ENCODE data around the gene RXFP1. TPM values are rescaled to one million over a fixed set of nuclear protein-coding genes. Genes with fewer than 3 reads are reported as not detected.
A peak's percentile ranks its signal among the peaks of the same experiment; 100 is the strongest.

RXFP1 gene
- 0.11 TPM in 1 of 2 replicates, not detected in the other for total RNA-seq
- not detected for polyA plus RNA-seq (2012)

- no peak for DNase-seq (ENCODE audit: low read depth)
Measured at GRCh38 chr4:158521484-158522088, at the start of gene RXFP1. Gene RXFP1, plus strand, starts transcription at chr4:158521882. Its CDS starts 95 bp downstream, at chr4:158521977.

DNA sequence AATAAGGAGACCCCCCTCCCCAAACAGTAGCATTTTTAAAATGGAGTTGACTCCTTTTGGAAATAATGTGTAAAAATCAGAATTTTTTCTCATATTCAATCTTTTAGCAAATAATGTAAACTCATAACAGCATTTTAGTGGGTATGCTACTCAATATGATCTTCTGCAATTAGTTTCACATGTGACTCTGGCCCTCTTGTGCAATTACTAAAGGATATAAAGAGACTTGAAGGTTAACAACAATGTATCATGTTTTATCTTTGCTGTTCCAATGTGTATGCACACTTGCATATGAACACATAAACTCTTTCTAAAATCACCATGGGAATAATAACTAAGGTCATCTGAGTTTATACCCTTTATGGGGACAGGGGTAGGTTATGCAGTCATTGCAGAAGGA lies 39.9 kb upstream of the RXFP1 start:
- DNase-seq (ENCODE audit: low read depth) = no peak

DNA sequence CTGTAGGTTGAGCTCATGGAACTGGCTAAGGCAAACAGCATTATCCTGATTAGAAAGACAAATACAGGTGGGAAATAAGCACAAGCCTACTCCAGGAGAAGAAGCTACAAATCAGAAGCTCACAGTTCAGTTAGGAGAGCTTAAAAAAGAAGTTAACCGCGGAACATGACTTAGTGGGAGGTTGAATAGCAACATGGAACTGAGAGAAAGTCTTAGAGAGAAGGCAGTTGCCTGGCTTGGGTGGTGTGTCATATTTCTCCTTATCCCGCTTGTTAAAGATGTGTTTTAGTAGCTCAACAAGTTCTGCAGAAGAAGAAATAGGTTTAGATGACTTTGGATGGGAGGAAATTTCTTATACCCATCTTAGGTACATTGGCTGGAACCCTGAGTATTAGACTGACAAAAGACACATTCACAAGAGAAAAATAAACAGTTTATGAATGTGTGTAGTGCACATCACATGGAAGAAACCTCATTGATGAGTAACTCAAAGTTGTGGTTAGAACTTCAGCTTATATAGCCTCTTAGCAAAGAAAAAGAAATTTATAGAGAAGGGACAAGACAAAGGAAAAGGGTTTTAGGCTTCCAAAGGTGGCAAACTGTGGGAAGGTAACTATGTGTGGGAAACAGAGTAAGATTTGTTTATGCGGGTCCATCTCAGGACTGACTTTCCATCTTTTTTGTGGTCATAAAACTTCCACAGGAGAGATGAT lies 37.4 kb upstream of the RXFP1 start:
- peak; percentile 19 for DNase-seq (ENCODE audit: low read depth)

GRCh38 chr4:158490629-158491028 lies 31.1 kb upstream of the RXFP1 start:
- no peak for DNase-seq (ENCODE audit: low read depth)

GRCh38 chr4:158492391-158492790 lies 29.3 kb upstream of the RXFP1 start:
- DNase-seq (ENCODE audit: low read depth) = no peak

GRCh38 chr4:158496030-158496741 lies 25.5 kb upstream of the RXFP1 start:
- peak; percentile 18 for DNase-seq (ENCODE audit: low read depth)

GRCh38 chr4:158500054-158500453 lies 21.6 kb upstream of the RXFP1 start:
- no peak for DNase-seq (ENCODE audit: low read depth)

DNA sequence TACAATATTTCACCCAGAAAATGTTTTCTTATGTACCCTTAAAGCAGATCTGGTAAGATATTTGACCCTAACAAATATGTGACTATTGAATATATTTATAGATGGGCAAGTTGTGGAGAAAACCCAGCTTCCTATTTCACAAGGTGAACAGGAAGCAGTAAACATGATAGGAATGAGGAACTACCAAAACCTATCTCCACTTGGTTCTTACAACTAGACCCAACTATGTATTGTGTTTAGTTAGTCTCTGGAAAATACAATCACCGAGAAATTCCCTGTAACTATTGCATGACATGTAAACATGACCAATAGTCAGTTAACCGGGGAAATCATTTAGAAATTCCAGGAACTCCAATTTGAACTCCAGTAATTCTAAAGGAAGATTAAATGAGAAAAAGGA lies 8.4 kb upstream of the RXFP1 start:
- DNase-seq (ENCODE audit: low read depth) = no peak

DNA sequence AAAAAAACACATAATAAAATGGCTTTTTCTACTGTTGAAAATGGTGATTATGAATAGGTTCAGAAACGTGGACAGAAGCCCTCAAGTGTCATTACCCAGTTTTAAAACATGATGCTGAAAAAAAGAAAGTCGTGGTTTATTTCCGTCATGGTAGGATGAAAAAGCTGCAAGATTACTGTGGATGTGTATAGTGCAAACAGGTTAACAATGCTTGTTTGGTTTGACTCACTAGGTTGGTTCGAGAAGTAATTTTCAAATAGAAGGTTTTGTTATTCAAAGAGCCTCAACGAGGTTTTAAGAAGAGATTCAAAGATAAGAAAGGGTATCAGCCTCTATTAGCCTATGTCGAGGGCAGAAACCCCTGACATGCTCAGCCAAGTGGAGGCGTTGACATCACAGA lies 2.5 kb upstream of the RXFP1 start:
- no peak for DNase-seq (ENCODE audit: low read depth)

DNA sequence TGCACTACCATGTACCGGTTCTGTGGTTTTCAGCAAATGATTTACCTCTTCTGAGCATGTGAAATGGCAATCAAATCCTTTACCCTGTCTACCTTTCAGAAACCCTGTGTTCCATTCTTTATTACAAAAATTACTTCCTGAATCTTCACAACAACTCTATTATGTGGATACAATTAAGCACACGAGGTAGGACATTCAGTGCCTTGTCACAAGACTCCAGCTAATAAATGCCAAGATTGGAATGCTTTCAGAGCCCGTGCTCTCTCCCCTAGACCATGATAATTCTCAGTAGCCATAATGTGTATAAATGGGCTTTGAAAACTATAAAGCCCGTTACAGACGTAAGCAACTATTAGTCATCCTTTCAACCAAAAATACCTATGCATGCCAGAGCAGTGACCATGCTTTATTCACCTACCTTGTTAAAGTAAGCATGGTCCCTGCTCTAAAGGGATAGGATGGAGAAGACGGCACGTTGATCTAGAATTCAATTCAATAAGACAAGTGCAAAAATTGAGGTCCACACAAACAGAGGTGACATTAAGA lies 2.4 kb downstream of the RXFP1 start:
- no peak for DNase-seq (ENCODE audit: low read depth)

DNA sequence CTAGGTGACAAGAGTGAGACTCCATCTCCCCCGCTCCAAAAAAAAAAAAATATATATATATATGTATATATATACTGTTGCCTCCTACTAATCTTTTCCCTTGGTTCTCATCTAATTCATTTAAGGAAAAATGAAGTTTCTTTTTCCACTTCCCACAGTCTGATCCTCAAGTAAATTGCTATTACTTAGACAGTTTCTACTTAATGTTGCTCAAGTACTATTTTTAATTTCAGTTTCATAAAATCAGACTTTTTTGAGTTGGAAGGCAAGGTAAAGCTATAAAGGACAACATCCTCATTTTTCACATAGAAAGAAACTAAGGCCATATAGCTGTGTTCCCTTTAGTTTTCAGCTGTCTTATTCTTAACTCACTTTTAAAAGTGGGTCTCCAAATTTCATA lies 5.8 kb downstream of the RXFP1 start:
- no peak for DNase-seq (ENCODE audit: low read depth)

GRCh38 chr4:158529505-158529904 lies 7.8 kb downstream of the RXFP1 start:
- DNase-seq (ENCODE audit: low read depth) = no peak

DNA sequence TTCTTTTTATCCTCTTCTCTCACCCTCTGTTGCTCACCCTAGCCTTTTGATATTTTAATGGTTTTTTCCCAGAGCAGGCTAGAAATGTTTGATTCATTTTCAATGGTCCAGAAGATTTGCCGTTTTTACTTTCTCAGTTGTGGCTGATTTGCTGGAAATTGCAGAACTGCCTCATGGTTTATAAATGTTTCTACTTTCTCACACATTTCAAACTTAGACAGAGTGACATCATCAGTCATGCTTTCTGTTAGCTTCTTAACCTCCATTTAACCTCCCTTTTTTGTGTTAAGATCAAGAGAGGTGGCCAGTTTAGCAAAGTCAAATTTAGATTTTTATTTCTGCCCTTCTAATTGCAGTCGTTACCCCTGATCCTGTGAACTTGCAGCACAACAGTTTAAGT lies 8.7 kb downstream of the RXFP1 start:
- peak; percentile 6 for DNase-seq (ENCODE audit: low read depth)

GRCh38 chr4:158530898-158531297 lies 9.2 kb downstream of the RXFP1 start:
- DNase-seq (ENCODE audit: low read depth) = no peak

GRCh38 chr4:158532556-158533231 lies 11.0 kb downstream of the RXFP1 start:
- DNase-seq (ENCODE audit: low read depth) = no peak

DNA sequence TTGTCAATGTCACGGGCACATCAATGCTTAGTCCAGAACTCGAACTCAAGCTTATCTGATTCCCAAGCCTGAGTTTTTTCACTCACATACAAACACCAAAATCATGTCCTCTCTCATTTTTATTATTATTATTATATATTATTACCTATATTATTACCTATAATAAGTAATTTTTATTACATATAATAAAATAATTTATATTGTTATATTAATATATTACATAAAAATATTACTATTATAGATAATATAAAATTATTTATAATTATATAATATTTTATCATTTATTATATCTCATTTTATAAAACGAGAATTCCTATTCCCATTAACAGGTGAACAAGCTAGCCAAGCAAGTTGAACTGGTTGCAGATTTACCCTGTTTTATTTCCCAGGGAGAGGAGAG lies 13.0 kb downstream of the RXFP1 start:
- DNase-seq (ENCODE audit: low read depth) = no peak

- peak; percentile 57 for DNase-seq (ENCODE audit: low read depth)
Measured at GRCh38 chr4:158535130-158535614, 13.5 kb downstream of the RXFP1 start.

- DNase-seq (ENCODE audit: low read depth) = no peak
Measured at GRCh38 chr4:158536833-158537232, 15.2 kb downstream of the RXFP1 start.

- peak; percentile 69 for DNase-seq (ENCODE audit: low read depth)
Measured at GRCh38 chr4:158538176-158538575, 16.5 kb downstream of the RXFP1 start.

DNA sequence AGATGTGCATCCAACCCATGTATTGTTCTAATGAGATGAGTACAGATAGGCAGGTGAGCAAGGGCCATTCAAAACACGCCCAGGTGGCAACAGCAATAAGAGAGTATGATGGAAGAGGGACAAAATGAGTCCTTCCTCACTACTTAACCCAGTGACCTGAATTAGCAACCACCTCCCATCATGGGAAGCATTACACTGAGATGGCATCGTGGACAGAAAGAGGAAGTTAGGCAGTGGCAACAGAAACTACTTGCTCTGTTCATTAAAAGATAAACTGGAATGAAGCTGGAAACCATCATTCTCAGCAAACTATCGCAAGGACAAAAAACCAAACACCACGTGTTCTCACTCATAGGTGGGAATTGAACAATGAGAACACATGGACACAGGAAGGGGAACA lies 17.2 kb downstream of the RXFP1 start:
- DNase-seq (ENCODE audit: low read depth) = no peak

DNA sequence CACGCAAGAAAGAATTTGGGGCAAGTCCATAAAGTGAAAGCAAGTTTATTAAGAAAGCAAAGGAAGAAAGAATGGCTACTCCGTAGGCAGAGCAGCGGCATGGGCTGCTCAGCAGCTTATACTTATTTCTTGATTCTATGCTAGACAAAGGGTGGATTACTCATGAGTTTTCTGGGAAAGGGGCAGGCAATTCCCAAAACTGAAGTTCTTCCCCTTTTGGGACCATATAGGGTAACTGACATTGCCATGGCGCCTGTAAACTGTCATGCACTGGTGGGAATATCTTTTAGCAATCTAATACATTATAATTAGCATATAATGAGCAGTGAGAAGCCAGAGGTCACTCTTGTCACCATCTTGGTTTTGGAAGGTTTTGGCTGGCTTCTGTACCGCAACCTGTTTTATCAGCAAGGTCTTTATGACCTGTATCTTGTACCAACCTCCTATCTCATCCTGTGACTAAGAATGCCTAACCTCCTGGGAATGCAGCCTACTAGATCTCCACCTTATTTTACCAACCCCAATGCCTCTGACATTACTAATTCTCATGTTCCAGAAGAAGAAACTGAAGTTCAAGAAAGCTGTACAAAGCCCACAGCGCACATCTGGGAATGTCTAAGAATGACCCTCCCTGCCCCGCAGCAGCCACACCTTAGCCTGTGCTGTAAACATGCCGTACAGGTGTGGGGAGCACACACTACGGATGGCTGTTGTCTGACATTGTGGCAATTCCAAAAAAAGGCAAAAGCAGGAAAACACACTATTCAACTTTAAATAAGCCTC lies 18.6 kb downstream of the RXFP1 start:
- DNase-seq (ENCODE audit: low read depth) = no peak
